K562 (cell line): ENCODE measurements around the gene TULP4. TPM values are rescaled to one million over a fixed set of nuclear protein-coding genes. Genes with fewer than 3 reads are reported as not detected.

Source experiments
- BRD9 ChIP-seq: fragments of 450-650 bp; IDR thresholded peaks from 2 replicates; pipeline ENCODE4 v1.6.1; 2018; ENCODE audit warnings: low read depth; ENCODE audit not compliant: partially characterized antibody
- HMG20A ChIP-seq: fragments of 450-650 bp; formaldehyde crosslinking; conservative IDR thresholded peaks from 2 replicates; pipeline ENCODE4 v1.4.0; 2020; ENCODE audit warnings: mild to moderate bottlenecking, mixed read lengths
- HNRNPUL1 ChIP-seq: fragments of 200-400 bp; formaldehyde crosslinking; IDR thresholded peaks from 2 replicates; pipeline ENCODE4 v1.6.1; 2017; ENCODE audit warnings: low read length
- MEF2A ChIP-seq: IDR thresholded peaks from 2 replicates; pipeline ENCODE4 v1.6.1; 2011; ENCODE audit warnings: low read depth, mild to moderate bottlenecking, low read length, moderate library complexity; ENCODE audit not compliant: control insufficient read depth
- NFIX ChIP-seq: fragments of 250-450 bp; sonication (Bioruptor Pico); IDR thresholded peaks from 2 replicates; pipeline ENCODE4 v1.4.0; 2020; ENCODE audit warnings: low read depth, mild to moderate bottlenecking, moderate library complexity
- SIX5 ChIP-seq, 2 experiments: IDR thresholded peaks; 2 replicates each; pipeline ENCODE4 v1.6.1; 2011; ENCODE audit warnings: low read length in 2 of 2, borderline replicate concordance in 1 of 2, low read depth in 1 of 2, mild to moderate bottlenecking in 1 of 2, moderate library complexity in 1 of 2; ENCODE audit not compliant: insufficient read depth in 1 of 2
- SP1 ChIP-seq: sonication (generic); formaldehyde crosslinking; IDR thresholded peaks from 2 replicates; pipeline ENCODE4 v1.8.1; 2022; ENCODE audit warnings: mild to moderate bottlenecking, missing genetic modification reagents
- SUPT5H ChIP-seq: fragments of 450-650 bp; IDR thresholded peaks from 2 replicates; pipeline ENCODE4 v1.6.1; 2016
- polyA plus RNA-seq, 8 experiments: library from polyadenylated mRNA; depleted of rRNA in 4 of 8; stranded (reverse) in 5 of 8; unstranded in 3 of 8; fragments of >200 nt; fragmentation: Nextera tagmentation in 2 of 8; fragmentation: Illumina TruSeq in 1 of 8; extraction: Ambion mirVana in 2 of 8; extraction: Trizol in 1 of 8; gene quantifications; 2 replicates each; pipeline versions ENCODE4 v1.2.1 to v1.2.3, GENCODE V29; 2011 to 2014; ENCODE audit warnings: inconsistent platforms in 1 of 8, missing spikeins in 1 of 8
- total RNA-seq, 7 experiments: library from RNA; depleted of rRNA in 6 of 7; stranded (reverse); fragments of >200 nt in 6 of 7; fragmentation: Illumina TruSeq in 2 of 7; extraction: Trizol in 2 of 7; gene quantifications; 2 replicates each; pipeline versions ENCODE4 v1.2.1 to v1.2.3, GENCODE V29; 2011 to 2021; ENCODE audit warnings: low replicate concordance in 1 of 7
- TF ChIP-seq, protein P1 (sequence below), 2 experiments: IDR thresholded peaks; 2 replicates each; pipeline ENCODE4 v1.6.1; 2012; ENCODE audit warnings: improper control_type of control experiment in 2 of 2, low read depth in 2 of 2, low read length in 2 of 2, borderline replicate concordance in 1 of 2
- TF ChIP-seq, protein P2 (sequence below), 2 experiments: fragments of 450-650 bp; IDR thresholded peaks; 2 replicates each; pipeline ENCODE4 v1.6.1; 2016; ENCODE audit warnings: mild to moderate bottlenecking in 2 of 2, borderline replicate concordance in 1 of 2, low read depth in 1 of 2, moderate library complexity in 1 of 2
- TF ChIP-seq, protein P3 (sequence below): fragments of 250-450 bp; sonication (Bioruptor Pico); IDR thresholded peaks from 2 replicates; pipeline ENCODE4 v1.5.0; 2021

The TULP4 gene
- total and polyA plus RNA-seq, 9 of the 15 experiments (the other 6 are each of a cell fraction or from before 2014, with no cell fraction given), result 1.2 to 50.4 (median 11.0) TPM

DNA sequence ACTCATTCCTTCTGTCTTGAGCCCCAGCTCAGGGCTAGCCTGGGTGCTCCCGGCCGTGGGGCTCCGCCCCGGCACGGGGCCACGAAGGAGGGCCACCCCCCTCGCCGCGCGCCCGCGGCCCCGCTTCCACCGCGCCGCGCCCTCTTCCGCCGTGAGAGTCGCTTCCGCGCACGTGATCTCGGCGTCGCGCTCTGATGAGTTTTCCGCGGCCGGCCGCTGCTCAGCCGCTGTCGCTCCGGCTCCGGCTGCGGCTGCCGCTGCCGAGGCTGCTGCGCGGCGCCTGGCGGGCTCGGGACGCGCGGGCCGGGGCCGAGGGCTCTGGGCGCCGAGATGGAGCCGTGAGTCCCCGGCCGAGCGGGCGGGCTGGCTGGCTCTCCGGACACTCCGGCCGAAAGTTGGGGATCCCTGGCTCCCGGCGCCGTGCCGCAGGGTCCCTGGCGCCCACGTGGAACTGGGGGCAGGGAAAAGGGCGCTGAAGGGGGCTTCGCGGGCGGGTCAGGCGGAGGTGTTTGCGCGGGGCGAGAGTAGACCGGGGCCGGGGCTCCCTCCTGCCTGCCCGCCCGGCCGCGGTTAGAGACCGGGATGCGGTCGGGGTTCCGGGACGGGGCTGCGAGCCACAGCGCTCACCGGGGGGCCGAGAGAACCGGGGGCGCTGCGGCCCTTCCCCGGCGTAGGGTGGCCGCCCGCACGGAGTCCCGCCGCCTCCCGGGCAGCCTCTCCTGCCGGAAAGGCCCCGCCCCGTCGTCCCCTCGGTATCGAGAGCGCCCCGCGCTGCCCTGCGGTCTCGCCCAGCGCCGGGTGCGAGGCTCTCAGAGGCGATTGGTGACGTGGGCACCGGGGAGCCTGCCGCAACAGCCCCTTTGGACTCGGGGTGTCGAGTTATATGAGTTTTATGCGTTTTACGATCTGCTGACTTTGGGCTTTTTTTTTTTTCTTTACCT is 247.9 kb downstream of the TULP4 start, which contains the start of gene TMEM181 (continued):
- TF ChIP-seq, protein P1, sequence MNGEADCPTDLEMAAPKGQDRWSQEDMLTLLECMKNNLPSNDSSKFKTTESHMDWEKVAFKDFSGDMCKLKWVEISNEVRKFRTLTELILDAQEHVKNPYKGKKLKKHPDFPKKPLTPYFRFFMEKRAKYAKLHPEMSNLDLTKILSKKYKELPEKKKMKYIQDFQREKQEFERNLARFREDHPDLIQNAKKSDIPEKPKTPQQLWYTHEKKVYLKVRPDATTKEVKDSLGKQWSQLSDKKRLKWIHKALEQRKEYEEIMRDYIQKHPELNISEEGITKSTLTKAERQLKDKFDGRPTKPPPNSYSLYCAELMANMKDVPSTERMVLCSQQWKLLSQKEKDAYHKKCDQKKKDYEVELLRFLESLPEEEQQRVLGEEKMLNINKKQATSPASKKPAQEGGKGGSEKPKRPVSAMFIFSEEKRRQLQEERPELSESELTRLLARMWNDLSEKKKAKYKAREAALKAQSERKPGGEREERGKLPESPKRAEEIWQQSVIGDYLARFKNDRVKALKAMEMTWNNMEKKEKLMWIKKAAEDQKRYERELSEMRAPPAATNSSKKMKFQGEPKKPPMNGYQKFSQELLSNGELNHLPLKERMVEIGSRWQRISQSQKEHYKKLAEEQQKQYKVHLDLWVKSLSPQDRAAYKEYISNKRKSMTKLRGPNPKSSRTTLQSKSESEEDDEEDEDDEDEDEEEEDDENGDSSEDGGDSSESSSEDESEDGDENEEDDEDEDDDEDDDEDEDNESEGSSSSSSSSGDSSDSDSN (IDR thresholded peaks at IDR 0.05; ENCODE audit: borderline replicate concordance in 1 of 2, low read depth in 2 of 2, low read length in 2 of 2), result peak; percentile 56 to 83; a peak in 2 of 4 replicates
- no peak; the same call in none of the 2 replicates for TF ChIP-seq SUPT5H
- peak in 1 of 2 experiments; percentile 43; a peak in 1 of 4 replicates for TF ChIP-seq SIX5 (IDR thresholded peaks at IDR 0.05; ENCODE audit: borderline replicate concordance in 1 of 2, insufficient read depth in 1 of 2, low read depth in 1 of 2, low read length in 2 of 2)
- TF ChIP-seq, protein P2, sequence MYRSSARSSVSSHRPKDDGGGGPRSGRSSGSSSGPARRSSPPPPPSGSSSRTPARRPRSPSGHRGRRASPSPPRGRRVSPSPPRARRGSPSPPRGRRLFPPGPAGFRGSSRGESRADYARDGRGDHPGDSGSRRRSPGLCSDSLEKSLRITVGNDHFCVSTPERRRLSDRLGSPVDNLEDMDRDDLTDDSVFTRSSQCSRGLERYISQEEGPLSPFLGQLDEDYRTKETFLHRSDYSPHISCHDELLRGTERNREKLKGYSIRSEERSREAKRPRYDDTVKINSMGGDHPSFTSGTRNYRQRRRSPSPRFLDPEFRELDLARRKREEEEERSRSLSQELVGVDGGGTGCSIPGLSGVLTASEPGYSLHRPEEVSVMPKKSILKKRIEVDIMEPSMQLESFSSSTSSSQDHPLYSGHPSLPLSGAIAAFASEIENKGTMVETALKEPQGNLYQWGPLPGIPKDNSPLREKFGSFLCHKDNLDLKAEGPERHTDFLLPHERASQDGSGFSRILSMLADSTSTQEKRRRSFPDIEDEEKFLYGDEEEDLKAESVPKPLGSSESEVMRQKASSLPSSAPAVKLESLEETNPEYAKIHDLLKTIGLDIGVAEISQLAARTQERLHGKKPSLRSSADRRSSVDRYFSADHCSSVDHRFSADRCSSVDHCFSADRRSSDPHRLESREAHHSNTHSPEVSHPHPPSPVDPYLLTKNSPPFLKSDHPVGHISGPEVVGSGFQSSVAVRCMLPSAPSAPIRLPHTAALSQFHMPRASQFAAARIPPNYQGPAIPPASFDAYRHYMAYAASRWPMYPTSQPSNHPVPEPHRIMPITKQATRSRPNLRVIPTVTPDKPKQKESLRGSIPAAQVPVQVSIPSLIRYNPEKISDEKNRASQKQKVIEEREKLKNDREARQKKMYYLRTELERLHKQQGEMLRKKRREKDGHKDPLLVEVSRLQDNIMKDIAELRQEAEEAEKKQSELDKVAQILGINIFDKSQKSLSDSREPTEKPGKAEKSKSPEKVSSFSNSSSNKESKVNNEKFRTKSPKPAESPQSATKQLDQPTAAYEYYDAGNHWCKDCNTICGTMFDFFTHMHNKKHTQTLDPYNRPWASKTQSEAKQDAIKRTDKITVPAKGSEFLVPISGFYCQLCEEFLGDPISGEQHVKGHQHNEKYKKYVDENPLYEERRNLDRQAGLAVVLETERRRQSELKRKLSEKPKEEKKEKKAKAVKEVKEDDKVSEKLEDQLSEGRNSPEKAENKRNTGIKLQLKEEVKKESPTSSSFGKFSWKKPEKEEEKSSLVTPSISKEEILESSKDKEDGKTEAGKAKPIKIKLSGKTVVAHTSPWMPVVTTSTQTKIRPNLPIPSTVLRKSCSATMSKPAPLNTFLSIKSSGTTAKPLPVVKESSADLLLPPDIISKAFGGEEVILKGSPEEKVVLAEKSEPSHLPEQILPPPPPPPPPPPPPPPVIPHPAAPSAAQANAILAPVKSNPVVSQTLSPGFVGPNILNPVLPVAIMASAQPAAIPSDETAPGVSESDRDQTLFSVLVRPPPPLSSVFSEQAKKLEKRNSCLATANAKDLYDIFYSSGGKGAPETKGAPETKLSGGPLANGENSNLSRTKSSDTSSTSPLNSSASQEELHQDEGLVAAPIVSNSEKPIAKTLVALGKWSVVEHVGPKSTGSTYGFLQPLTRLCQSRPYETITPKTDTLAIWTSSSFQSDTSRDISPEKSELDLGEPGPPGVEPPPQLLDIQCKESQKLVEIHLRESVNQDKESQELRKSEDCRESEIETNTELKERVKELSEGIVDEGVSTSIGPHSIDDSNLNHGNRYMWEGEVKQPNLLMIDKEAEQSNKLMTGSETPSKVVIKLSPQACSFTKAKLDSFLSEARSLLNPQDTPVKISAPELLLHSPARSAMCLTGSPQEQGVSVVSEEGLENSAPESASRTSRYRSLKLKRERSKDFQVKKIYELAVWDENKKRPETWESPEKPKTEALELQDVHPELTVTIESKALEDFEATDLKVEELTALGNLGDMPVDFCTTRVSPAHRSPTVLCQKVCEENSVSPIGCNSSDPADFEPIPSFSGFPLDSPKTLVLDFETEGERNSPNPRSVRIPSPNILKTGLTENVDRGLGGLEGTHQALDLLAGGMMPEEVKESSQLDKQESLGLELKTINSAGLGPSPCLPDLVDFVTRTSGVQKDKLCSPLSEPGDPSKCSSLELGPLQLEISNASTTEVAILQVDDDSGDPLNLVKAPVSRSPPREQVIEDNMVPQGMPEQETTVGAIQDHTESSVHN (IDR thresholded peaks at IDR 0.05; ENCODE audit: borderline replicate concordance in 1 of 2, low read depth in 1 of 2), result no peak
- TF ChIP-seq MEF2A, result no peak
- no peak for TF ChIP-seq HNRNPUL1
- TF ChIP-seq BRD9, result no peak
- no peak for TF ChIP-seq HMG20A (CRISPR knock-in tag)
- TF ChIP-seq, protein P3, sequence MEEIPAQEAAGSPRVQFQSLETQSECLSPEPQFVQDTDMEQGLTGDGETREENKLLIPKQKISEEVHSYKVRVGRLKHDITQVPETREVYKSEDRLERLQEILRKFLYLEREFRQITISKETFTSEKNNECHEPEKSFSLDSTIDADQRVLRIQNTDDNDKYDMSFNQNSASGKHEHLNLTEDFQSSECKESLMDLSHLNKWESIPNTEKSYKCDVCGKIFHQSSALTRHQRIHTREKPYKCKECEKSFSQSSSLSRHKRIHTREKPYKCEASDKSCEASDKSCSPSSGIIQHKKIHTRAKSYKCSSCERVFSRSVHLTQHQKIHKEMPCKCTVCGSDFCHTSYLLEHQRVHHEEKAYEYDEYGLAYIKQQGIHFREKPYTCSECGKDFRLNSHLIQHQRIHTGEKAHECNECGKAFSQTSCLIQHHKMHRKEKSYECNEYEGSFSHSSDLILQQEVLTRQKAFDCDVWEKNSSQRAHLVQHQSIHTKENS, result no peak
- TF ChIP-seq NFIX (CRISPR knock-in tag), result no peak
- TF ChIP-seq SP1 (CRISPR knock-in tag), result 0 out of 2 replicates have a peak, but pooled peaks have one; percentile 18
